ENCODE results near the gene ATXN2L.

The ATXN2L gene

GRCh38 chr16:28826141-28826540, 3.3 kb downstream of the ATXN2L start:
- H3K9me3 ChIP-seq (ENCODE audit: control insufficient read depth, low read length): no peaks in the 10 kb centered on the region
- no peaks in the 10 kb centered on the region for H3K27me3 ChIP-seq (ENCODE audit: control insufficient read depth, insufficient read depth, low read length)
- peaks cover 11% of the 10 kb centered on the region for H3K4me1 ChIP-seq (ENCODE audit: control insufficient read depth, insufficient read depth, low read length)
- H3K36me3 ChIP-seq (ENCODE audit: control insufficient read depth, insufficient read depth, low read length): peaks cover 7% of the 10 kb centered on the region
- no peak overlapping the region for H3K4me3 ChIP-seq (ENCODE audit: low read length)
- no peak overlapping the region for H3K9ac ChIP-seq (ENCODE audit: low read length)

GRCh38 chr16:28829747-28830146, 6.9 kb downstream of the ATXN2L start:
- no peaks in the 10 kb centered on the region for H3K9me3 ChIP-seq (ENCODE audit: control insufficient read depth, low read length)
- H3K36me3 ChIP-seq (ENCODE audit: control insufficient read depth, insufficient read depth, low read length): peaks cover 34% of the 10 kb centered on the region
- H3K4me1 ChIP-seq (ENCODE audit: control insufficient read depth, insufficient read depth, low read length): peaks cover 5% of the 10 kb centered on the region
- no peaks in the 10 kb centered on the region for H3K27me3 ChIP-seq (ENCODE audit: control insufficient read depth, insufficient read depth, low read length)
- H3K9ac ChIP-seq (ENCODE audit: low read length): no peak overlapping the region
- no peak overlapping the region for H3K4me3 ChIP-seq (ENCODE audit: low read length)

- Histone ChIP-seq H3K36me3 (ENCODE audit: control insufficient read depth, insufficient read depth, low read length) (peaks cover 42% of the 10 kb centered on the region), H3K4me1 (ENCODE audit: control insufficient read depth, insufficient read depth, low read length) (no peaks in the 10 kb centered on the region), H3K9me3 (ENCODE audit: control insufficient read depth, low read length) (no peaks in the 10 kb centered on the region), H3K27me3 (ENCODE audit: control insufficient read depth, insufficient read depth, low read length) (no peaks in the 10 kb centered on the region), H3K9ac (ENCODE audit: low read length) (no peak overlapping the region), H3K4me3 (ENCODE audit: low read length) (no peak overlapping the region)
Observed at GRCh38 chr16:28830531-28830930, 7.7 kb downstream of the ATXN2L start.

GRCh38 chr16:28834349-28834748, 11.6 kb downstream of the ATXN2L start:
- H3K4me3 ChIP-seq (ENCODE audit: low read length): no peak overlapping the region
- H3K27me3 ChIP-seq (ENCODE audit: control insufficient read depth, insufficient read depth, low read length): no peaks in the 10 kb centered on the region
- no peaks in the 10 kb centered on the region for H3K9me3 ChIP-seq (ENCODE audit: control insufficient read depth, low read length)

GRCh38 chr16:28834873-28835863, 12.4 kb downstream of the ATXN2L start:
- no peaks in the 10 kb centered on the region for H3K27me3 ChIP-seq (ENCODE audit: control insufficient read depth, insufficient read depth, low read length)
- H3K9ac ChIP-seq (ENCODE audit: low read length): no peak overlapping the region
- no peaks in the 10 kb centered on the region for H3K9me3 ChIP-seq (ENCODE audit: control insufficient read depth, low read length)
- H3K4me3 ChIP-seq (ENCODE audit: low read length): no peak overlapping the region
- H3K4me1 ChIP-seq (ENCODE audit: control insufficient read depth, insufficient read depth, low read length): no peaks in the 10 kb centered on the region
- peaks cover 39% of the 10 kb centered on the region for H3K36me3 ChIP-seq (ENCODE audit: control insufficient read depth, insufficient read depth, low read length)

More at GRCh38 chr16:28834349-28834748, 11.6 kb downstream of the ATXN2L start:
- Histone ChIP-seq H3K9ac (ENCODE audit: low read length) (no peak overlapping the region), H3K4me1 (ENCODE audit: control insufficient read depth, insufficient read depth, low read length) (no peaks in the 10 kb centered on the region), H3K36me3 (ENCODE audit: control insufficient read depth, insufficient read depth, low read length) (peaks cover 47% of the 10 kb centered on the region)

- Histone ChIP-seq H3K27me3 (ENCODE audit: control insufficient read depth, insufficient read depth, low read length) (no peaks in the 10 kb centered on the region), H3K9me3 (ENCODE audit: control insufficient read depth, low read length) (no peaks in the 10 kb centered on the region), H3K4me1 (ENCODE audit: control insufficient read depth, insufficient read depth, low read length) (no peaks in the 10 kb centered on the region), H3K4me3 (ENCODE audit: low read length) (no peak overlapping the region), H3K36me3 (ENCODE audit: control insufficient read depth, insufficient read depth, low read length) (peaks cover 39% of the 10 kb centered on the region), H3K9ac (ENCODE audit: low read length) (no peak overlapping the region)
Observed at GRCh38 chr16:28835864-28836760, 13.3 kb downstream of the ATXN2L start.

- peaks cover 39% of the 10 kb centered on the region for H3K36me3 ChIP-seq (ENCODE audit: control insufficient read depth, insufficient read depth, low read length)
- no peak overlapping the region for H3K9ac ChIP-seq (ENCODE audit: low read length)
- H3K4me1 ChIP-seq (ENCODE audit: control insufficient read depth, insufficient read depth, low read length): no peaks in the 10 kb centered on the region
- no peaks in the 10 kb centered on the region for H3K27me3 ChIP-seq (ENCODE audit: control insufficient read depth, insufficient read depth, low read length)
- H3K4me3 ChIP-seq (ENCODE audit: low read length): no peak overlapping the region
- H3K9me3 ChIP-seq (ENCODE audit: control insufficient read depth, low read length): no peaks in the 10 kb centered on the region
Observed at GRCh38 chr16:28836761-28837064, 13.9 kb downstream of the ATXN2L start.

- no peak overlapping the region for H3K4me3 ChIP-seq (ENCODE audit: low read length)
- H3K9ac ChIP-seq (ENCODE audit: low read length): no peak overlapping the region
- no peaks in the 10 kb centered on the region for H3K9me3 ChIP-seq (ENCODE audit: control insufficient read depth, low read length)
- no peaks in the 10 kb centered on the region for H3K4me1 ChIP-seq (ENCODE audit: control insufficient read depth, insufficient read depth, low read length)
- H3K27me3 ChIP-seq (ENCODE audit: control insufficient read depth, insufficient read depth, low read length): no peaks in the 10 kb centered on the region
- peaks cover 28% of the 10 kb centered on the region for H3K36me3 ChIP-seq (ENCODE audit: control insufficient read depth, insufficient read depth, low read length)
Observed at GRCh38 chr16:28837672-28838557, 15.1 kb downstream of the ATXN2L start.

GRCh38 chr16:28838558-28838918, 15.7 kb downstream of the ATXN2L start:
- H3K27me3 ChIP-seq (ENCODE audit: control insufficient read depth, insufficient read depth, low read length): no peaks in the 10 kb centered on the region
- no peaks in the 10 kb centered on the region for H3K9me3 ChIP-seq (ENCODE audit: control insufficient read depth, low read length)
- peaks cover 24% of the 10 kb centered on the region for H3K36me3 ChIP-seq (ENCODE audit: control insufficient read depth, insufficient read depth, low read length)
- no peak overlapping the region for H3K9ac ChIP-seq (ENCODE audit: low read length)
- H3K4me1 ChIP-seq (ENCODE audit: control insufficient read depth, insufficient read depth, low read length): no peaks in the 10 kb centered on the region
- no peak overlapping the region for H3K4me3 ChIP-seq (ENCODE audit: low read length)

- H3K9ac ChIP-seq (ENCODE audit: low read length): no peak overlapping the region
- H3K36me3 ChIP-seq (ENCODE audit: control insufficient read depth, insufficient read depth, low read length): peaks cover 22% of the 10 kb centered on the region
- H3K4me3 ChIP-seq (ENCODE audit: low read length): no peak overlapping the region
- H3K4me1 ChIP-seq (ENCODE audit: control insufficient read depth, insufficient read depth, low read length): no peaks in the 10 kb centered on the region
- no peaks in the 10 kb centered on the region for H3K9me3 ChIP-seq (ENCODE audit: control insufficient read depth, low read length)
- no peaks in the 10 kb centered on the region for H3K27me3 ChIP-seq (ENCODE audit: control insufficient read depth, insufficient read depth, low read length)
Observed at GRCh38 chr16:28839004-28839639, 16.3 kb downstream of the ATXN2L start.

- H3K4me3 ChIP-seq (ENCODE audit: low read length): no peak overlapping the region
- no peaks in the 10 kb centered on the region for H3K9me3 ChIP-seq (ENCODE audit: control insufficient read depth, low read length)
- no peaks in the 10 kb centered on the region for H3K27me3 ChIP-seq (ENCODE audit: control insufficient read depth, insufficient read depth, low read length)
- H3K9ac ChIP-seq (ENCODE audit: low read length): no peak overlapping the region
- H3K36me3 ChIP-seq (ENCODE audit: control insufficient read depth, insufficient read depth, low read length): peaks cover 19% of the 10 kb centered on the region
- peaks cover 3% of the 10 kb centered on the region for H3K4me1 ChIP-seq (ENCODE audit: control insufficient read depth, insufficient read depth, low read length)
Observed at GRCh38 chr16:28839899-28840298, 17.1 kb downstream of the ATXN2L start.
